SK-N-SH (cell line): ENCODE measurements around the gene C4B. TPM values are rescaled to one million over a fixed set of nuclear protein-coding genes. Genes with fewer than 3 reads are reported as not detected.

Experiments
- CTCF ChIA-PET: fragments of 300-600, 350-600 bp; formaldehyde crosslinking; extraction: SDS; loops from one replicate; lab custom pipeline; 2021; lab: Yijun Ruan, JAX
- POLR2A ChIA-PET: fragments of 350-600 bp; sonication (Branson Sonifier 250); formaldehyde crosslinking; extraction: SDS; loops from one replicate; lab custom pipeline; 2020; ENCODE audit warnings: antibody characterized with exemption, inconsistent platforms; lab: Yijun Ruan, JAX
- DNase-seq: peaks from one replicate; pipeline ENCODE4 v3.0.0; 2012
- H2AFZ ChIP-seq: fragments of 200-600 bp; sonication (generic); 2 replicates; pipeline ENCODE4 v1.8.1; 2016; ENCODE audit warnings: antibody characterized with exemption, mild to moderate bottlenecking, low read depth
- H3F3A ChIP-seq: fragments of 200-600 bp; sonication (generic); replicated peaks from 2 replicates; pipeline ENCODE3; 2016; ENCODE audit warnings: antibody characterized with exemption, mild to moderate bottlenecking; ENCODE audit not compliant: insufficient read depth
- H3K27ac ChIP-seq, 2 experiments: fragments of 200-500 bp in 1 of 2; fragments of 200-600 bp in 1 of 2; sonication (Bioruptor generic) in 1 of 2; sonication (generic), shearing (Covaris generic) in 1 of 2; 2 replicates each; pipeline versions ENCODE4 v1.5.1 to v1.6.1; 2014 to 2016; ENCODE audit warnings: low read depth in 2 of 2, inconsistent platforms in 1 of 2, low read length in 1 of 2, mild to moderate bottlenecking in 1 of 2, mixed read lengths in 1 of 2
- H3K27me3 ChIP-seq: fragments of 200-600 bp; sonication (generic), shearing (Covaris generic); 2 replicates; pipeline ENCODE4 v1.6.1; 2016; ENCODE audit warnings: mixed run types; ENCODE audit not compliant: insufficient read depth
- H3K36me3 ChIP-seq, 2 experiments: fragments of 200-500 bp in 1 of 2; fragments of 200-600 bp in 1 of 2; sonication (Bioruptor generic) in 1 of 2; sonication (generic) in 1 of 2; replicated peaks in 1 of 2; 2 replicates each; pipeline versions ENCODE3 to v1.5.1; 2014 to 2016; ENCODE audit warnings: low read length in 1 of 2, mild to moderate bottlenecking in 1 of 2; ENCODE audit not compliant: insufficient read depth in 2 of 2, control insufficient read depth in 1 of 2
- H3K4me1 ChIP-seq, 2 experiments: fragments of 200-500 bp in 1 of 2; fragments of 200-600 bp in 1 of 2; sonication (Bioruptor generic) in 1 of 2; sonication (generic), shearing (Covaris generic) in 1 of 2; 2 replicates each; pipeline versions ENCODE4 v1.5.1 to v1.6.1; 2014 to 2016; ENCODE audit warnings: low read depth in 1 of 2, low read length in 1 of 2, mixed run types in 1 of 2; ENCODE audit not compliant: insufficient read depth in 2 of 2, control insufficient read depth in 1 of 2
- H3K4me2 ChIP-seq: fragments of 200-600 bp; sonication (generic), shearing (Covaris generic); 2 replicates; pipeline ENCODE4 v1.6.1; 2017; ENCODE audit warnings: mixed run types
- H3K4me3 ChIP-seq, 2 experiments: fragments of 200-500 bp in 1 of 2; fragments of 200-600 bp in 1 of 2; sonication (Bioruptor generic) in 1 of 2; sonication (generic), shearing (Covaris generic) in 1 of 2; 2 replicates each; pipeline versions ENCODE4 v1.5.1 to v1.8.1; 2014 to 2016; ENCODE audit warnings: low read depth in 2 of 2, inconsistent platforms in 1 of 2, low read length in 1 of 2, mild to moderate bottlenecking in 1 of 2, mixed read lengths in 1 of 2, moderate library complexity in 1 of 2
- H3K79me2 ChIP-seq: fragments of 200-600 bp; sonication (generic); 2 replicates; pipeline ENCODE4 v1.8.1; 2017; ENCODE audit warnings: mild to moderate bottlenecking; ENCODE audit not compliant: insufficient read depth
- H3K9ac ChIP-seq: fragments of 200-600 bp; sonication (generic); 2 replicates; pipeline ENCODE4 v1.6.1; 2017; ENCODE audit warnings: mixed run types
- H3K9me2 ChIP-seq: fragments of 200-600 bp; sonication (generic); 2 replicates; pipeline ENCODE4 v1.6.1; 2017; ENCODE audit warnings: mixed run types
- H3K9me3 ChIP-seq: fragments of 200-600 bp; sonication (generic); 2 replicates; pipeline ENCODE4 v1.6.1; 2017; ENCODE audit warnings: mixed run types, mild to moderate bottlenecking, moderate library complexity
- H4K20me1 ChIP-seq: fragments of 200-600 bp; sonication (generic); 2 replicates; pipeline ENCODE4 v1.6.1; 2017; ENCODE audit warnings: mild to moderate bottlenecking, mixed run types; ENCODE audit not compliant: insufficient read depth
- CTCF ChIP-seq: fragments of 200-600 bp; sonication (generic); IDR thresholded peaks from 2 replicates; pipeline ENCODE4 v1.6.1; 2017; ENCODE audit warnings: antibody characterized with exemption, mild to moderate bottlenecking, moderate library complexity
- ELF1 ChIP-seq: IDR thresholded peaks from 2 replicates; pipeline ENCODE4 v1.4.0; 2012
- EZH2phosphoT487 ChIP-seq: fragments of 200-600 bp; sonication (generic); IDR thresholded peaks from 2 replicates; pipeline ENCODE4 v1.6.1; 2017; ENCODE audit warnings: low read depth, mixed run types, mild to moderate bottlenecking, antibody characterized with exemption, moderate library complexity, borderline replicate concordance
- FOSL2 ChIP-seq: IDR thresholded peaks from 2 replicates; pipeline ENCODE4 v1.4.0; 2012; ENCODE audit warnings: low read depth, mild to moderate bottlenecking, moderate library complexity, borderline replicate concordance
- FOXM1 ChIP-seq: IDR thresholded peaks from 2 replicates; pipeline ENCODE4 v1.4.0; 2012; ENCODE audit warnings: low read depth, mild to moderate bottlenecking
- GABPA ChIP-seq: IDR thresholded peaks from 2 replicates; pipeline ENCODE4 v1.4.0; 2012; ENCODE audit warnings: low read depth, mild to moderate bottlenecking
- JUND ChIP-seq: IDR thresholded peaks from 2 replicates; pipeline ENCODE4 v1.4.0; 2012
- MAX ChIP-seq: IDR thresholded peaks from 2 replicates; pipeline ENCODE4 v1.4.0; 2012; ENCODE audit warnings: low read depth
- MXI1 ChIP-seq: IDR thresholded peaks from 2 replicates; pipeline ENCODE4 v1.6.1; 2012; ENCODE audit warnings: mild to moderate bottlenecking, low read depth, low read length, improper control_type of control experiment
- NFIC ChIP-seq: IDR thresholded peaks from 2 replicates; pipeline ENCODE4 v1.4.0; 2012; ENCODE audit warnings: borderline replicate concordance
- NRF1 ChIP-seq: IDR thresholded peaks from 2 replicates; pipeline ENCODE4 v1.6.1; 2012; ENCODE audit warnings: low read depth, mild to moderate bottlenecking, low read length
- REST ChIP-seq: IDR thresholded peaks from 2 replicates; pipeline ENCODE4 v1.6.1; 2012; ENCODE audit warnings: mild to moderate bottlenecking, low read depth, low read length, moderate library complexity
- RFX5 ChIP-seq: IDR thresholded peaks from 2 replicates; pipeline ENCODE4 v1.6.1; 2012; ENCODE audit warnings: mild to moderate bottlenecking, improper control_type of control experiment, low read length
- RXRA ChIP-seq: IDR thresholded peaks from 2 replicates; pipeline ENCODE4 v1.4.0; 2012; ENCODE audit warnings: low read depth, mild to moderate bottlenecking, borderline replicate concordance
- YY1 ChIP-seq: IDR thresholded peaks from 2 replicates; pipeline ENCODE4 v1.4.0; 2012; ENCODE audit warnings: low read depth, mild to moderate bottlenecking
- ZBTB33 ChIP-seq: IDR thresholded peaks from 2 replicates; pipeline ENCODE4 v1.4.0; 2012; ENCODE audit warnings: low read depth, borderline replicate concordance
- WGBS: methylation state at CpG from one replicate; pipeline ENCODE4 v1.1.6; 2017; ENCODE audit warnings: low lambda C conversion rate; 5-methylcytosine and 5-hydroxymethylcytosine counted together
- polyA plus RNA-seq, 3 experiments: library from polyadenylated mRNA; depleted of rRNA; stranded (reverse); fragments of >200 nt; gene quantifications; 2 replicates each; pipeline ENCODE4 v1.2.3, GENCODE V29; 2012
- TF ChIP-seq, protein P1 (sequence below): IDR thresholded peaks from 2 replicates; pipeline ENCODE4; 2012

Gene C4B
- polyA plus RNA-seq, 1 of the 3 experiments (the other 2 are of a cell fraction) = 10.9 TPM

DNA sequence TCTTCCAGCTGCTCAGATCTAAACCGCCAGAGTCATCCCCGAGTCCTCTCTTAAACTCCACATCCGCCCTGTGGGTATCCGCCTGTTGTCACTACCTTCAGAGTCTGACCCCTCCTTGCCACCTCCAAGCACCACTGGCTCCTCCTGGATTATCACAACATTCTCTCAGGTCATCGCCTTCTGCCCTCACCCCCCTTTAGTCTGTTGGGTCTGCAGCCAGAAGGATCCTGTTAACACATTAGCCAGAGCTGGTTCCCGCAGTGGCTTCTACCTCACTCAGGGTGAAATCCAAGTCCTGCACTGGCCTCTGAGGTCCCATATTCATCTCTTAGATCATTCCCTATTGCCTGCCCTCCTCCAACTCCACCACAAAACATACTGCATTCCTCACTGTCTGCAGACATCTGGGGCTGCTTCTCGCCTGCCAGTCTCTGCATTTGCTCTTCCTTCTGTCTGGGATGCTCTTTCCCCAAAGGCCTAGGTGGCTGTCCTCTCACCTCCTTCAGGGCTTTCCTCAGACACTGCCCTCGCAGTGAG lies 60.5 kb downstream of the C4B start:
- ChIA-PET POLR2A (no interaction called here), CTCF (interaction anchor here (0.8 to 1.5 kb wide), 3 partner anchors 9 to 13 kb away, joined by 3 read pairs; no protein-coding TSS in a partner anchor)
- no peak overlapping the region for H3K9ac ChIP-seq

More for the DNA sequence above, 60.5 kb downstream of the C4B start:
- Histone ChIP-seq H3K4me1 (no peaks in the 10 kb centered on the region), H3K27ac (no peak overlapping the region), H3K4me3 (no peak overlapping the region), H3K9me3 (no peaks in the 10 kb centered on the region), H3K9me2 (no peaks in the 10 kb centered on the region), H3K79me2 (no peaks in the 10 kb centered on the region), H3F3A (no peaks in the 10 kb centered on the region), H3K4me2 (no peak overlapping the region), H4K20me1 (no peaks in the 10 kb centered on the region), H3K36me3 (no peaks in the 10 kb centered on the region), H3K27me3 (no peaks in the 10 kb centered on the region; the same call in 1 of the 2 replicates), H2AFZ (no peak overlapping the region)
- TF ChIP-seq NFIC = no peak
- TF ChIP-seq JUND = no peak
- no peak for TF ChIP-seq RXRA
- no peak for TF ChIP-seq FOXM1
- no peak for TF ChIP-seq RFX5
- no peak for TF ChIP-seq EZH2phosphoT487
- TF ChIP-seq YY1 = no peak
- TF ChIP-seq GABPA = no peak
- no peak for TF ChIP-seq ZBTB33
- TF ChIP-seq FOSL2 = no peak
- no peak for TF ChIP-seq ELF1
- TF ChIP-seq NRF1 = no peak
- TF ChIP-seq MXI1 = no peak
- TF ChIP-seq, protein P1, sequence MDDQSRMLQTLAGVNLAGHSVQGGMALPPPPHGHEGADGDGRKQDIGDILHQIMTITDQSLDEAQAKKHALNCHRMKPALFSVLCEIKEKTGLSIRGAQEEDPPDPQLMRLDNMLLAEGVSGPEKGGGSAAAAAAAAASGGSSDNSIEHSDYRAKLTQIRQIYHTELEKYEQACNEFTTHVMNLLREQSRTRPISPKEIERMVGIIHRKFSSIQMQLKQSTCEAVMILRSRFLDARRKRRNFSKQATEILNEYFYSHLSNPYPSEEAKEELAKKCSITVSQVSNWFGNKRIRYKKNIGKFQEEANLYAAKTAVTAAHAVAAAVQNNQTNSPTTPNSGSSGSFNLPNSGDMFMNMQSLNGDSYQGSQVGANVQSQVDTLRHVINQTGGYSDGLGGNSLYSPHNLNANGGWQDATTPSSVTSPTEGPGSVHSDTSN = no peak
- TF ChIP-seq CTCF = no peak
- no peak for TF ChIP-seq REST
- no peak for TF ChIP-seq MAX
- no peak for DNase-seq
- WGBS = 76% methylated on average over 8 of the region's 8 CpGs
